Cardiac muscle cell (in vitro differentiated cells and primary cell): Measurements from ENCODE around the gene IGF2R. TPM values are rescaled to one million over a fixed set of nuclear protein-coding genes. Genes with fewer than 3 reads are reported as not detected.
"Not testable (repeated sequence)": the region's sequence is repeated elsewhere in the genome, so short reads cannot be mapped to it uniquely, and the experiment has no call there.

Source experiments
- DNase-seq, 2 donors: peaks; one replicate each; pipeline versions ENCODE4 v3.0.0 to v3.0.0-alpha.2; 2010 to 2017; ENCODE audit warnings: low read depth in 1 of 2, low spot score in 1 of 2
- H3K27ac ChIP-seq: fragments of 200-600 bp; sonication (generic); 2 replicates; pipeline ENCODE4 v1.5.1; 2016
- H3K27me3 ChIP-seq: fragments of 200-600 bp; sonication (generic); 2 replicates; pipeline ENCODE4 v1.6.0; 2016; ENCODE audit warnings: control low read depth
- H3K36me3 ChIP-seq: fragments of 200-600 bp; sonication (generic); 2 replicates; pipeline ENCODE4 v1.5.1; 2016; ENCODE audit warnings: control low read depth
- H3K4me1 ChIP-seq: fragments of 200-600 bp; sonication (generic); 2 replicates; pipeline ENCODE4 v1.8.1; 2017; ENCODE audit warnings: low read depth, mild to moderate bottlenecking, mixed run types
- H3K4me3 ChIP-seq: fragments of 200-600 bp; sonication (generic); 2 replicates; pipeline ENCODE4 v1.5.1; 2016; ENCODE audit warnings: mild to moderate bottlenecking
- H3K9me3 ChIP-seq: fragments of 200-600 bp; sonication (generic); 2 replicates; pipeline ENCODE4 v1.5.1; 2017; ENCODE audit warnings: low read depth, mild to moderate bottlenecking, control low read depth
- polyA plus RNA-seq: library from polyadenylated mRNA; unstranded; fragments of >200 nt; fragmentation: Nextera tagmentation; extraction: Ambion mirVana; gene quantifications from 2 replicates; pipeline ENCODE4 v1.2.1, GENCODE V29; 2016
- total RNA-seq: library from RNA; depleted of rRNA; stranded (reverse); fragments of >200 nt; gene quantifications from 2 replicates; pipeline ENCODE4 v1.2.3, GENCODE V29; 2016
- TF ChIP-seq, protein P1 (sequence below): IDR thresholded peaks from 2 replicates; pipeline ENCODE4 v1.5.1; 2012; ENCODE audit warnings: low read depth, mild to moderate bottlenecking, low read length

The IGF2R gene
- total and polyA plus RNA-seq, 2 experiments from 2014 or later, result 25.8 to 45.4 TPM

DNA sequence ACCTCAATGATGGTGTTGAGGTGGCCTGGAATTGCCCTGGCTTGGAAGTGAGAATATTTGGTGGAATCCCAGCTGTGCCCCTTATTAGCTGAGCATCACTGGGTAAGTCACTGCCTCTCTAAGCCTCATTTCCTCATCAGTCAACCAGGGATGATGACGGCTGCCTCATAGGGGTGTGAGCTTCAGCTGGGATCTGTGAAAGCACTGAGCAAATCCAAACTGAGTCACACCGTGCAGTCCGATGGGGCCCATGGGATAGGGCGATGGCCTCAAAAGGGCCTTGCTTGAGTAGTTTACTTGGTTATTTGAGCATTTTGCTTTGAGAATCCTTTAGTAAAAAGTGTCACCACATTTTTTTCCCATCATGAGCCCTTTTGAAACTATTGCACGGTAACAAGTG lies 153.9 kb downstream of the IGF2R start:
- no peak for DNase-seq
- no peak overlapping the region for H3K27ac ChIP-seq
- H3K4me1 ChIP-seq, result no peaks in the 10 kb centered on the region
- no peaks in the 10 kb centered on the region for H3K36me3 ChIP-seq
- no peaks in the 10 kb centered on the region for H3K27me3 ChIP-seq
- no peaks in the 10 kb centered on the region for H3K9me3 ChIP-seq
- no peak overlapping the region for H3K4me3 ChIP-seq
- TF ChIP-seq, protein P1, sequence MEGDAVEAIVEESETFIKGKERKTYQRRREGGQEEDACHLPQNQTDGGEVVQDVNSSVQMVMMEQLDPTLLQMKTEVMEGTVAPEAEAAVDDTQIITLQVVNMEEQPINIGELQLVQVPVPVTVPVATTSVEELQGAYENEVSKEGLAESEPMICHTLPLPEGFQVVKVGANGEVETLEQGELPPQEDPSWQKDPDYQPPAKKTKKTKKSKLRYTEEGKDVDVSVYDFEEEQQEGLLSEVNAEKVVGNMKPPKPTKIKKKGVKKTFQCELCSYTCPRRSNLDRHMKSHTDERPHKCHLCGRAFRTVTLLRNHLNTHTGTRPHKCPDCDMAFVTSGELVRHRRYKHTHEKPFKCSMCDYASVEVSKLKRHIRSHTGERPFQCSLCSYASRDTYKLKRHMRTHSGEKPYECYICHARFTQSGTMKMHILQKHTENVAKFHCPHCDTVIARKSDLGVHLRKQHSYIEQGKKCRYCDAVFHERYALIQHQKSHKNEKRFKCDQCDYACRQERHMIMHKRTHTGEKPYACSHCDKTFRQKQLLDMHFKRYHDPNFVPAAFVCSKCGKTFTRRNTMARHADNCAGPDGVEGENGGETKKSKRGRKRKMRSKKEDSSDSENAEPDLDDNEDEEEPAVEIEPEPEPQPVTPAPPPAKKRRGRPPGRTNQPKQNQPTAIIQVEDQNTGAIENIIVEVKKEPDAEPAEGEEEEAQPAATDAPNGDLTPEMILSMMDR, result no peak

DNA sequence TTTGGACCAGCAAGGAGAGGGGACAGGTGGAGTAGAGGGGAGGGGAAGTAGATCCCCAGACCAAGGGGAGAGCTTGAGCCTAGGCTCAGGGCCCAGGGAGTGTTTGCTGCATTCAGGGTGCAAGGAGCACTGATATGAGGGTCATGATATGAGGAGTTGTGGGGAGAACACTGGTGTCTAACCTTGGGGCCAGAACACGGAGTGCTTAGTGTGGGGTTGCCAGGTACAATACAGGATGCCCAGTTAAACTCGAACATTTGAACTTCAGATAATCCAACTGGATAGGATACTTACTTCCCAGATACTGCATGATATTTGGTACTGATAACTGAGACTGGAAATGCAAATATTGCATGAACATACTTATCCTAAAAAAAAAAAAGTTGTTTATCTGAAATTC lies 155.1 kb downstream of the IGF2R start:
- Histone ChIP-seq H3K9me3 (no peaks in the 10 kb centered on the region), H3K4me3 (no peak overlapping the region), H3K27me3 (no peaks in the 10 kb centered on the region), H3K36me3 (no peaks in the 10 kb centered on the region), H3K4me1 (no peaks in the 10 kb centered on the region), H3K27ac (no peak overlapping the region)
- DNase-seq, result no peak
- TF ChIP-seq, protein P1, result no peak

DNA sequence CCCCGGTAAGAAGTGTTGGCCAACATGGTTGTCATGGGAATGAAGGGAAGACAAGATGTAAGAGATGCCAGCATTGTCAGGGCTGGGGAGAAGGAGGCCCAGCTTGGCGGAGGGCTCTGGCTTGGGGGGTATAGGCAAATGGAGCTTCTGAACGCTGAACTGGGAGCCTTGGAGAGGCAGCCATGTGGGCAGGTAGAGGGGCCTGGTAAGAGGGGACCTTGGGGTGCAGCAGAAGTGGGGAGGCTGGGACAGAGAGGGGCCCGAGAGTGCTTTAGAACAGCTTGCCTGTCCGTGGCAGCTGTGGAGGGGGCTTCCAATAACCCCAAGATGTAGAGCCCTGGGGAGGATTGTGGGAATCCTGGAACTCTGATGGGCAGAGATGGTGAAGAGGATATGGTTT lies 155.7 kb downstream of the IGF2R start:
- no peak overlapping the region for H3K27ac ChIP-seq
- no peak overlapping the region for H3K4me3 ChIP-seq
- no peaks in the 10 kb centered on the region for H3K4me1 ChIP-seq
- H3K36me3 ChIP-seq, result no peaks in the 10 kb centered on the region
- no peak for DNase-seq
- no peaks in the 10 kb centered on the region for H3K9me3 ChIP-seq
- TF ChIP-seq, protein P1, result no peak
- no peaks in the 10 kb centered on the region for H3K27me3 ChIP-seq

DNA sequence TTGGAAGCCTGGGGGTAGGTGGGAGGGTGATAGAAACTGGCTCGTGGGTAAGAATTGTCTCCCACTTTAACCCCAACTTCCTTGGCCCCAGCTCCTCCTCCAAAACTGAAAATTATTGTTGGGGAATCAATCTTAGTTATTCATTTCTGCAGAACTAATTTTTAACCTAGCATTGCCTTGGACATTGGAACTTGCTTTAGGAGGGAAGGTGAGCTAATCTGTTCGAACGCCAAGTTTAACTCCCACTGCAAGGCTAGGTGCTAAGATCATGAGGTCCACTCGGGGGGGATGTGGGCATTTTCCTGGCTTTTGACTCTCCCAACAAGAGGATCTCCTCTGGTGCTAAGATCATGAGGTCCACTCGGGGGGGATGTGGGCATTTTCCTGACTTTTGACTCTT lies 156.2 kb downstream of the IGF2R start:
- not testable (repeated sequence) for H3K27ac ChIP-seq, H3K9me3 ChIP-seq, H3K36me3 ChIP-seq, DNase-seq, H3K4me1 ChIP-seq, H3K4me3 ChIP-seq, H3K27me3 ChIP-seq

DNA sequence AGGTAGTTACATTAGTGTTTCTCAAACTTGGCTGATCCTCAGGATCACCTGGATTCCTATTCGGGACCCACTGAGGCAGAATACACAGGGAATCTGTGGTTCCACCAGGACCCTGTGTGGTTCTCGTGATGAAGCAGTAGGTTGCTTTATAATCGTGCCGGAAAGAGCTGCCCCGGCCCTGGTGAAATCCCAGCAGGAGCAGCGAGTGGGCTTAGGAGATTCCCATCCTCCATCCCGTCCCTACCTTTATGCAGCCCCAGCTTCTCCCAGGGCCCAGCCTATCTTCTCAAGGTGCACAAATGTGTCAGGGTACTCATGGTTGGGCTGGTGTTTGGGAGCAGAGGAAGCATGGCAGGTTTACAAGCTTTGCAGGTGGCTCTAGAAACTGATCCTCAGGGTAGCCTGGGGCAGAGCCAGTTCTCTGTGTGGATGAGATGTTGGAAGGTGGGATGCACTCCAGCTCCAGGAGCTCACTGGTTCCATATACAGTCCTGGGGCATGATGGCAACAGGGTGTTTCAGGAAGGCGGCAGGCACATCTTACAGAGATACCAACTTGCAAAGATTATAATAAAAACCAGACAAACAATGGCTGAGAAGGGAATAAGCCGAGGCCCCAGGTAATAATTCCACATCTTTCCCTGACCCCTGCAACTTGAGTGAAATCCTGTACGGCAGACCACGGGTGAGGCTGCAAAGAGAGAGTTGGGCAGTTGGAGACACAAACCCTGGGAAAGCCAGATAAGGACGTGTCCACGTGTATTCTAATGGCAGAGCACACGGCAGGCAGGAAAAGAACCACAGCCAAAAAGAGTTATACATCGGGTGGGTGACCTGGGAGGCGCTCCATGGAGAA lies 158.6 kb downstream of the IGF2R start:
- no peaks in the 10 kb centered on the region for H3K27me3 ChIP-seq
- no peak overlapping the region for H3K27ac ChIP-seq
- H3K9me3 ChIP-seq, result no peaks in the 10 kb centered on the region
- no peak for DNase-seq
- no peaks in the 10 kb centered on the region for H3K4me1 ChIP-seq
- H3K36me3 ChIP-seq, result no peaks in the 10 kb centered on the region
- H3K4me3 ChIP-seq, result no peak overlapping the region
- TF ChIP-seq, protein P1, result no peak

DNA sequence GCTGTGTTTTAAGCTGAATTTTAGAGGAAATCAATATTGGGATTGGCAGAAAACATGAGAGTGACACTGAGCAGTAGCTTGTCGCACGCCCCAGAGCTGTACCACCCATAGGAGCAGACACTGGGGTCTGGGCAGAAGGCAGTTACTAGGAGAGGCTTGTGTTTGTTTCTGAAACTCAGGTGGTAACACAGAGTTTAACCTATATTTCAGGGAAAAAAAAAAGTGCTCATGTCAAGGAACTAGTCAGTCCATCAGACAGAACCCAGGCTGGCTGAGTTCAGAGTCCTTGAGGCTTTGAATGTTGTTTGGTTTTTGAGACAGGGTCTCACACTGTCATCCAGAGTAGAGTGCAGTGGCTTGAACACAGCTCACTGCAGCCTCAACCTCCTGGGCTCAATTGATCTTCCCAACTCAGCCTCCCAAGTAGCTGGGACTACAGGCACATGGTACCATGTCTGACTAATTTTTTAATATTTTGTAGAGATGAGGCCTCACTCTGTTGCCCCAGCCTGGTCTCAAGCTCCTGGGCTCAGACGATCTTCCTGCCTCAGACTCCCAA lies 159.3 kb downstream of the IGF2R start:
- Histone ChIP-seq H3K4me1 (no peaks in the 10 kb centered on the region), H3K27me3 (no peaks in the 10 kb centered on the region), H3K27ac (no peak overlapping the region), H3K36me3 (no peaks in the 10 kb centered on the region), H3K9me3 (no peaks in the 10 kb centered on the region), H3K4me3 (no peak overlapping the region)
- TF ChIP-seq, protein P1, result no peak
- DNase-seq, result no peak
